Suprapubic skin (tissue), 4 donors: ENCODE data around the gene CCNJL. TPM values are rescaled to one million over a fixed set of nuclear protein-coding genes. Genes with fewer than 3 reads are reported as not detected.

Experiments
- DNase-seq, 2 donors: peaks; one replicate each; pipeline ENCODE4 v3.0.0-alpha.2; 2019; ENCODE audit warnings: low spot score in 2 of 2
- H3K27ac ChIP-seq: fragments of 200-600 bp; sonication (generic); one replicate; pipeline ENCODE4 v1.5.1; 2019
- H3K27me3 ChIP-seq: fragments of 200-600 bp; sonication (generic); one replicate; pipeline ENCODE4 v1.5.1; 2019
- H3K36me3 ChIP-seq: fragments of 200-600 bp; sonication (generic); one replicate; pipeline ENCODE4 v1.5.1; 2019
- H3K4me1 ChIP-seq: fragments of 200-600 bp; sonication (generic); one replicate; pipeline ENCODE4 v1.5.1; 2019
- H3K4me3 ChIP-seq: fragments of 200-600 bp; sonication (generic); one replicate; pipeline ENCODE4 v1.5.1; 2019; ENCODE audit warnings: mild to moderate bottlenecking
- H3K9me3 ChIP-seq: fragments of 200-600 bp; sonication (generic); one replicate; pipeline ENCODE4 v1.5.1; 2019
- EP300 ChIP-seq: sonication (generic); formaldehyde crosslinking; IDR thresholded peaks from one replicate; pipeline ENCODE4 v1.6.1; 2017; ENCODE audit warnings: antibody characterized with exemption
- POLR2A ChIP-seq, 2 donors: fragments of 450-650 bp; IDR thresholded peaks; one replicate each; pipeline ENCODE4 v1.6.1; 2017; ENCODE audit warnings: antibody characterized with exemption in 2 of 2, mild to moderate bottlenecking in 2 of 2, moderate library complexity in 2 of 2
- POLR2AphosphoS5 ChIP-seq, 3 donors: sonication (generic); formaldehyde crosslinking; IDR thresholded peaks; one replicate each; pipeline ENCODE4 v1.6.1; 2017; ENCODE audit warnings: antibody characterized with exemption in 3 of 3
- WGBS: methylation state at CpG from one replicate; pipeline ENCODE4 v1.1.5; 2018; 5-methylcytosine and 5-hydroxymethylcytosine counted together
- total RNA-seq, 4 donors: library from RNA; depleted of rRNA; stranded (reverse); fragments of >200 nt; gene quantifications; one replicate each; pipeline ENCODE4 v1.1.0, GENCODE V29; 2016
- TF ChIP-seq, protein P1 (sequence below), 2 donors: fragments of 200-600 bp in 1 of 2; fragments of 450-650 bp in 1 of 2; sonication (generic) in 1 of 2; IDR thresholded peaks; one replicate each; pipeline ENCODE4 v1.5.1; 2016 to 2019; ENCODE audit warnings: antibody characterized with exemption in 2 of 2, mild to moderate bottlenecking in 1 of 2, moderate library complexity in 1 of 2

Gene CCNJL
- total RNA-seq, 4 donors from 2014 or later = 0.34 to 1.2 (median 1.2) TPM; not detected in 1

DNA sequence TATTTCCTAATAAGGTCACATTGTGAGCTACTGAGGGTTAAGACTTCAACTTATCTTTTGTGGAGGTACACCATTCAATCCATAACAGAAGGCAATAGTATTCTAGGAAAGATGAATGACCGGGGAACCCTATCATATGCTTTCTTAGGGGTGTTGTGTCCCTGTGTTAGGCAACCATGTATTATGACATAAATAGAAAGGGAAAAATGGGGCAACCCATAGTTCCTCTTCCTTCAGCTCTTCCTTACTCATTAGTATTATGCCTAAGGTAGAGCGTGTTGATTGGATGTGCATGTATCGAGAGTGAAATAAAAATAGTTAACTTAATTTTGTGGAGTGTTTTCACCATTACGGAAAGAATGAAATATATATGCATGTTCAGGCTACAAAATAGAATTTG is 6.0 kb upstream of the CCNJL start:
- H3K9me3 ChIP-seq = no peaks in the 10 kb centered on the region
- no peak overlapping the region for H3K4me3 ChIP-seq
- TF ChIP-seq EP300 (no peak), POLR2AphosphoS5 (IDR thresholded peaks at IDR 0.05) (no peak)
- TF ChIP-seq, protein P1, sequence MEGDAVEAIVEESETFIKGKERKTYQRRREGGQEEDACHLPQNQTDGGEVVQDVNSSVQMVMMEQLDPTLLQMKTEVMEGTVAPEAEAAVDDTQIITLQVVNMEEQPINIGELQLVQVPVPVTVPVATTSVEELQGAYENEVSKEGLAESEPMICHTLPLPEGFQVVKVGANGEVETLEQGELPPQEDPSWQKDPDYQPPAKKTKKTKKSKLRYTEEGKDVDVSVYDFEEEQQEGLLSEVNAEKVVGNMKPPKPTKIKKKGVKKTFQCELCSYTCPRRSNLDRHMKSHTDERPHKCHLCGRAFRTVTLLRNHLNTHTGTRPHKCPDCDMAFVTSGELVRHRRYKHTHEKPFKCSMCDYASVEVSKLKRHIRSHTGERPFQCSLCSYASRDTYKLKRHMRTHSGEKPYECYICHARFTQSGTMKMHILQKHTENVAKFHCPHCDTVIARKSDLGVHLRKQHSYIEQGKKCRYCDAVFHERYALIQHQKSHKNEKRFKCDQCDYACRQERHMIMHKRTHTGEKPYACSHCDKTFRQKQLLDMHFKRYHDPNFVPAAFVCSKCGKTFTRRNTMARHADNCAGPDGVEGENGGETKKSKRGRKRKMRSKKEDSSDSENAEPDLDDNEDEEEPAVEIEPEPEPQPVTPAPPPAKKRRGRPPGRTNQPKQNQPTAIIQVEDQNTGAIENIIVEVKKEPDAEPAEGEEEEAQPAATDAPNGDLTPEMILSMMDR (IDR thresholded peaks at IDR 0.05) = no peak
- DNase-seq = no peak
- H3K4me1 ChIP-seq = no peaks in the 10 kb centered on the region
- H3K27ac ChIP-seq = no peak overlapping the region
- WGBS = 89% methylated on average over 4 of the region's 4 CpGs
- H3K36me3 ChIP-seq = no peaks in the 10 kb centered on the region
- H3K27me3 ChIP-seq = peaks cover 5% of the 10 kb centered on the region

DNA sequence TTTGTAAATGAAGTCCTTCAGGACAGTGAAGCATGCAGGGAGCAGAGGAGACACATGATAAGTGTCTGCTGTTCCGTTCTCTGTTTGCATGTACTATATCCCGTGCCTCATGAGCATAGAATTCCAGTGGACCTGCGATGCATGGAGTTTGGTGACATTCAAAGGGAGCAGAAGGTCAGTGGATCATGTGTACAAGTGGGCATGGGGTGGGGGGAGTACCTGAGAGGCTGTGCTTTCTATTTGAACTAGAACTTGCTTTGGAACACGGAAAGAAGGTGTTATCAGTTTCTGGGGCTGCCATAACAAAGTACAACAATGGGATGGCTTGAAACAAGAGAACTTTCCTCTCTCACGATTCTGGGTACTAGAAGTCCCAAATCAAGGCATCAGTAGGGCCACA is 5.1 kb upstream of the CCNJL start:
- no peak overlapping the region for H3K27ac ChIP-seq
- TF ChIP-seq POLR2AphosphoS5 (IDR thresholded peaks at IDR 0.05) (no peak), POLR2A (IDR thresholded peaks at IDR 0.05) (no peak), EP300 (no peak)
- TF ChIP-seq, protein P1 (IDR thresholded peaks at IDR 0.05) = no peak
- no peaks in the 10 kb centered on the region for H3K9me3 ChIP-seq
- DNase-seq = no peak
- H3K4me3 ChIP-seq = no peak overlapping the region
- no peaks in the 10 kb centered on the region for H3K36me3 ChIP-seq
- 93% methylated on average over 5 of the region's 5 CpGs for WGBS
- peaks cover 9% of the 10 kb centered on the region for H3K27me3 ChIP-seq
- H3K4me1 ChIP-seq = peaks cover 7% of the 10 kb centered on the region

DNA sequence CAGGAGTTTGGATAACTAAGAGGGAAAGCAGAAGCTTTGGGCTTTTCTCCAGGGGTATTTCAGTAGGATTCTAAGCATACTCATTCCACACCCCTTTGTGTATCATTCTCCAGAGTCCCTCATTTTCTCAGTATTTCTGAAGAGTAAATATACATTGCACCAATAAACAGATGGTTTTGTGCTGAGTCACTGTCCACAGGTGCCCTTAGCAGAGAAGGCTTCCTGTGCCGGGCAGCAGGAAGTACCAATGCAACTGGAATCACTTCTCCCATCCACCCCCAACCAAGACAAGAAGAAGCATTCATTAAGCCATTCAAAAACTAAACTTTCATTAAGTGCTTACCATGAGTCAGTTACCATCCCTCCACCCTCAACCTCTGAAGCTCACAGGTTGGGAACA is 3.6 kb upstream of the CCNJL start:
- TF ChIP-seq EP300 (no peak), POLR2A (IDR thresholded peaks at IDR 0.05) (no peak), POLR2AphosphoS5 (IDR thresholded peaks at IDR 0.05) (no peak)
- TF ChIP-seq, protein P1 (IDR thresholded peaks at IDR 0.05) = no peak

DNA sequence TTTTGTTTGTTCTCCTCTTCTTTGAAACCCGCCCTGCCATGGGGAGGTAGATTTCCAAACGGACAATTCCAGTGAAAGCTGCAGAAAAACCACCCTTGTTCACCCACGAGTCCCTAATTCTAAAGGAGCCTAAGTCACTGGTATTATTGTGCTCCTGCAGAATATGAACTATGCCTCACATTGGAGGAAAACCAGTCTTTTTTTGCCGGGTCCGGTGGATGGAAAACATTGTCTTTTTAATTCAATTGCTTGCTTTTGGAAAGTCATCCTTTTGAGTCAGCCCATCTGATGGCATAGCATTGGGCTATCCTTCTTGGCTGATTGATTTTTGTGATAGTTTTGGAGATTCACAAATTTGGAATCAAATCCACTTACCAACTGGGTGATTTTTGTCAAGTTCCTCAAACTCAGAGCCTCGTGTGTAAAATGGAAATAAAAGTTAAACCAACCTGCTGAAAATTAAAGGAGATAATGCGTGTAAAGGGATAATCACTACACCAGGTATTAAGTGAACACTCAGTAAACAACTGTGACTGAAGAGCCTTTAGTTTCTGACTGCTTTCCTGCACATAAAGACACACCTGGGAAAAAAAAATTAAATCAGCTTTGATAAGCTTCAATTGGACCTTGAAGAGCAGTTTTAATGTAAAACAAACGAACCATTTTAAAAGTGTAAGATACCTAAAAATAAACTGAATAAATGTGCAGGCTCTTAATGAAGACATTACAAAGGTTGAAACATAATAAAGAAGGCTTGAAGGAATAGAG is 780 bp upstream of the CCNJL start:
- 31% methylated on average over 8 of the region's 8 CpGs for WGBS
- TF ChIP-seq, protein P1 (IDR thresholded peaks at IDR 0.05) = no peak
- no peak for TF ChIP-seq EP300
- TF ChIP-seq POLR2AphosphoS5 (IDR thresholded peaks at IDR 0.05) = no peak
- TF ChIP-seq POLR2A (IDR thresholded peaks at IDR 0.05) = no peak
- peak overlapping the region; percentile 69 for H3K4me3 ChIP-seq
- no peaks in the 10 kb centered on the region for H3K9me3 ChIP-seq
- peaks cover 27% of the 10 kb centered on the region for H3K27me3 ChIP-seq
- peaks cover 19% of the 10 kb centered on the region for H3K4me1 ChIP-seq
- H3K27ac ChIP-seq = no peak overlapping the region
- no peak for DNase-seq
- no peaks in the 10 kb centered on the region for H3K36me3 ChIP-seq

More for the DNA sequence above, 3.6 kb upstream of the CCNJL start:
- peaks cover 19% of the 10 kb centered on the region for H3K4me1 ChIP-seq
- WGBS = 50% methylated on average over 1 of the region's 1 CpG
- H3K4me3 ChIP-seq = no peak overlapping the region
- H3K9me3 ChIP-seq = no peaks in the 10 kb centered on the region
- no peak for DNase-seq
- H3K27ac ChIP-seq = no peak overlapping the region
- peaks cover 24% of the 10 kb centered on the region for H3K27me3 ChIP-seq
- no peaks in the 10 kb centered on the region for H3K36me3 ChIP-seq

DNA sequence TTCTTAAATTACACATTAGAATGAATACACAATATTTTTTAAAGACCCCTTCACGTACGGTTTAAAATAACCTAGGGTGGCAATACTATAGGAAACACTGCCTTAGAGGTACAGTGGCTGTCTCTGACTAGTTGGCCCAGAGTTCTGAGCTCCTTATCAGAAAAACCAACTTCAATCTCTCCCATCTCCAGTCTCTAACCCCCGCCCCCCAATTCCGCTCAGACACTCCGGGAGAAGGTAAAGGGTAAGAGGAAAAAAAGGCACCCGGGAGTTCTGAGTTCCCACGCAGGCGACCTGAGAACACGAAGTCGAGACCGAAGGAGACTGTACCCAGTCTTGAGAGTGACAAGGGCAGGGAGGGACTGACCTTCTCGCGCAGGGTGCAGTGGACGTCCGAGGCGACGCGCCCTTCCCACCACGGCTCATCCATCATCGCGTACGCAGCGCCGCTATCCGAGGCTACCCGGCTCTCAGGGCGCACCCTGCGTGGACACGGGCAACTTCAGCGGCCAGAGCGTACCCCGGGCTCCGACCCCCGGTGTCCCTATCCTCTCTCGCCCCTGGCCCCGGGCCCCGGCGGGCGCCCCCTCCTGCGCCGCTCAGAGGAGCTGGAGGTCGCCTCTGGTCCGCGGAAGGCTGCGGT is 752 bp downstream of the CCNJL start:
- Histone ChIP-seq H3K9me3 (no peaks in the 10 kb centered on the region), H3K36me3 (no peaks in the 10 kb centered on the region), H3K4me3 (peak overlapping the region; percentile 69), H3K27ac (no peak overlapping the region), H3K4me1 (peaks cover 19% of the 10 kb centered on the region), H3K27me3 (peaks cover 27% of the 10 kb centered on the region)
- TF ChIP-seq, protein P1 (IDR thresholded peaks at IDR 0.05) = no peak
- TF ChIP-seq POLR2A (IDR thresholded peaks at IDR 0.05) (no peak), POLR2AphosphoS5 (IDR thresholded peaks at IDR 0.05) (no peak), EP300 (no peak)
- 27% methylated on average over 6 of the region's 45 CpGs for WGBS
- DNase-seq = no peak
